ENCODE results near the gene SELPLG.
"Not testable (repeated sequence)": the region's sequence is repeated elsewhere in the genome, so short reads cannot be mapped to it uniquely, and the experiment has no call there.

Gene SELPLG

GRCh38 chr12:108654622-108655021 lies 20.9 kb upstream of the SELPLG start:
- not testable (repeated sequence) for DNase-seq

- no peak for DNase-seq
Measured at GRCh38 chr12:108653922-108654321, 20.2 kb upstream of the SELPLG start.

- peak; percentile 15 for DNase-seq
Measured at GRCh38 chr12:108653082-108653516, 19.4 kb upstream of the SELPLG start.

- DNase-seq = no peak
Measured at GRCh38 chr12:108650083-108650482, 16.4 kb upstream of the SELPLG start.

GRCh38 chr12:108649669-108650068 lies 16.0 kb upstream of the SELPLG start:
- DNase-seq = no peak

- DNase-seq = no peak
Measured at GRCh38 chr12:108649126-108649525, 15.4 kb upstream of the SELPLG start.

GRCh38 chr12:108648371-108648770 lies 14.7 kb upstream of the SELPLG start:
- no peak for DNase-seq

- no peak for DNase-seq
Measured at GRCh38 chr12:108647585-108648287, 14.0 kb upstream of the SELPLG start.

- no peak for DNase-seq
Measured at GRCh38 chr12:108646600-108647579, 13.2 kb upstream of the SELPLG start.

GRCh38 chr12:108645686-108646599 lies 12.2 kb upstream of the SELPLG start:
- DNase-seq = no peak

- no peak for DNase-seq
Measured at GRCh38 chr12:108644811-108645120, 11.1 kb upstream of the SELPLG start.

GRCh38 chr12:108643941-108644810 lies 10.5 kb upstream of the SELPLG start:
- no peak for DNase-seq

- DNase-seq = no peak
Measured at GRCh38 chr12:108642899-108643654, 9.4 kb upstream of the SELPLG start.

- peak; percentile 22 for DNase-seq
Measured at GRCh38 chr12:108642269-108642870, 8.7 kb upstream of the SELPLG start.

GRCh38 chr12:108641446-108642268 lies 8.0 kb upstream of the SELPLG start:
- no peak for DNase-seq

GRCh38 chr12:108640802-108641445 lies 7.2 kb upstream of the SELPLG start:
- DNase-seq = no peak

GRCh38 chr12:108638997-108639822 lies 5.5 kb upstream of the SELPLG start:
- DNase-seq = no peak

GRCh38 chr12:108638141-108638827 lies 4.6 kb upstream of the SELPLG start:
- DNase-seq = no peak
